PFSK-1 (cell line): Measurements from ENCODE around the gene SYMPK.

Source experiments
- FOXP2 ChIP-seq: optimal IDR thresholded peaks from 2 replicates; pipeline ENCODE3; 2011; ENCODE audit warnings: borderline replicate concordance, control low read depth, inconsistent platforms; ENCODE audit not compliant: insufficient read depth; ENCODE audit errors: extremely low read length, extremely low read depth
- POLR2AphosphoS5 ChIP-seq: IDR thresholded peaks from 2 replicates; pipeline ENCODE4 v1.6.1; 2012; ENCODE audit warnings: low read depth, mild to moderate bottlenecking, control low read depth, low read length, moderate library complexity
- REST ChIP-seq, 2 experiments: IDR thresholded peaks; 2 replicates each; pipeline versions ENCODE4 v1.6.1 to v1.8.0; 2011 to 2012; ENCODE audit warnings: low read depth in 2 of 2, low read length in 2 of 2, control low read depth in 1 of 2, inconsistent platforms in 1 of 2, mild to moderate bottlenecking in 1 of 2, moderate library complexity in 1 of 2; ENCODE audit not compliant: insufficient read depth in 1 of 2
- SIN3A ChIP-seq: IDR thresholded peaks from 2 replicates; pipeline ENCODE4 v1.6.1; 2012; ENCODE audit warnings: mild to moderate bottlenecking, low read length, moderate library complexity, borderline replicate concordance; ENCODE audit not compliant: insufficient read depth
- TAF1 ChIP-seq: IDR thresholded peaks from 2 replicates; pipeline ENCODE4 v1.6.1; 2012; ENCODE audit warnings: low read length, control low read depth, borderline replicate concordance; ENCODE audit not compliant: insufficient read depth

- TF ChIP-seq POLR2AphosphoS5, result no peak
- no peak for TF ChIP-seq REST (IDR thresholded peaks at IDR 0.05; ENCODE audit: insufficient read depth in 1 of 2, low read depth in 2 of 2, low read length in 2 of 2)
- TF ChIP-seq SIN3A, result no peak
- TF ChIP-seq TAF1, result no peak
- TF ChIP-seq FOXP2, result no peak
Measured at GRCh38 chr19:45852145-45852750, 10.7 kb downstream of the SYMPK start.
